ENCODE measurements around the gene CHST3.

DNA sequence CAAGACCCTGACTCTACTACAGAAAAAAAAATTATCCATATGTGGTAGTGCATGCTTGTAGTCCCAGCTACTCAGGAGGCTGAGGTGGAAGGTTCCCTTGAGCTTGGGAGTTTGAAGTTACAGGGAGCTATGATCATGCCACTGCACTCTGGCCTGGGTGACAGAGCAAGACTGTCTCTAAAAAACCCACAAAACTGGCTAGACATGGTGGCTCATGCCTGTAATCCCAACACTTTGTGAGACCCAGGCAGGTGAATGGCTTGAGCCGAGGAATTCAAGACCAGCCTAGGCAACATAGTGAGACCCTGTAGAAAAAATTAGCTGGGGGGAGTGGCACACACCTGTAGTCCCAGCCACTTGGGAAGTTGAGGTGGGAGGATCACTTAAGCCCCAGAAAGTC, 32.9 kb upstream of the CHST3 start:
- TF ChIP-seq NR2F6 (CRISPR knock-in tag; IDR thresholded peaks at IDR 0.05) (no peak), RFX1 (IDR thresholded peaks at IDR 0.05) (no peak), NFRKB (IDR thresholded peaks at IDR 0.05; ENCODE audit: low read depth) (no peak), SMC3 (conservative IDR thresholded peaks at IDR 0.05; ENCODE audit: insufficient read depth, low read depth, low read length) (no peak), FOS (IDR thresholded peaks at IDR 0.05; ENCODE audit: extremely low read depth, insufficient read length) (no peak), POLR2AphosphoS5 (IDR thresholded peaks at IDR 0.05; ENCODE audit: control insufficient read depth, insufficient read depth, low read depth, low read length) (no peak), BMI1 (IDR thresholded peaks at IDR 0.05; ENCODE audit: low read length) (no peak), BCLAF1 (IDR thresholded peaks at IDR 0.05; ENCODE audit: borderline replicate concordance in 1 of 2, control insufficient read depth in 1 of 2, low read depth in 2 of 2, low read length in 1 of 2) (no peak), SIX5 (IDR thresholded peaks at IDR 0.05; ENCODE audit: borderline replicate concordance in 1 of 2, insufficient read depth in 1 of 2, low read depth in 1 of 2, low read length in 2 of 2) (no peak), CHD4 (IDR thresholded peaks at IDR 0.05; ENCODE audit: insufficient read depth, insufficient replicate concordance, low read depth, low read length, poor library complexity, severe bottlenecking) (no peak)
- TF ChIP-seq, protein P1, sequence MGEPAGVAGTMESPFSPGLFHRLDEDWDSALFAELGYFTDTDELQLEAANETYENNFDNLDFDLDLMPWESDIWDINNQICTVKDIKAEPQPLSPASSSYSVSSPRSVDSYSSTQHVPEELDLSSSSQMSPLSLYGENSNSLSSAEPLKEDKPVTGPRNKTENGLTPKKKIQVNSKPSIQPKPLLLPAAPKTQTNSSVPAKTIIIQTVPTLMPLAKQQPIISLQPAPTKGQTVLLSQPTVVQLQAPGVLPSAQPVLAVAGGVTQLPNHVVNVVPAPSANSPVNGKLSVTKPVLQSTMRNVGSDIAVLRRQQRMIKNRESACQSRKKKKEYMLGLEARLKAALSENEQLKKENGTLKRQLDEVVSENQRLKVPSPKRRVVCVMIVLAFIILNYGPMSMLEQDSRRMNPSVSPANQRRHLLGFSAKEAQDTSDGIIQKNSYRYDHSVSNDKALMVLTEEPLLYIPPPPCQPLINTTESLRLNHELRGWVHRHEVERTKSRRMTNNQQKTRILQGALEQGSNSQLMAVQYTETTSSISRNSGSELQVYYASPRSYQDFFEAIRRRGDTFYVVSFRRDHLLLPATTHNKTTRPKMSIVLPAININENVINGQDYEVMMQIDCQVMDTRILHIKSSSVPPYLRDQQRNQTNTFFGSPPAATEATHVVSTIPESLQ (CRISPR knock-in tag; IDR thresholded peaks at IDR 0.05): no peak
- TF ChIP-seq, protein P2, sequence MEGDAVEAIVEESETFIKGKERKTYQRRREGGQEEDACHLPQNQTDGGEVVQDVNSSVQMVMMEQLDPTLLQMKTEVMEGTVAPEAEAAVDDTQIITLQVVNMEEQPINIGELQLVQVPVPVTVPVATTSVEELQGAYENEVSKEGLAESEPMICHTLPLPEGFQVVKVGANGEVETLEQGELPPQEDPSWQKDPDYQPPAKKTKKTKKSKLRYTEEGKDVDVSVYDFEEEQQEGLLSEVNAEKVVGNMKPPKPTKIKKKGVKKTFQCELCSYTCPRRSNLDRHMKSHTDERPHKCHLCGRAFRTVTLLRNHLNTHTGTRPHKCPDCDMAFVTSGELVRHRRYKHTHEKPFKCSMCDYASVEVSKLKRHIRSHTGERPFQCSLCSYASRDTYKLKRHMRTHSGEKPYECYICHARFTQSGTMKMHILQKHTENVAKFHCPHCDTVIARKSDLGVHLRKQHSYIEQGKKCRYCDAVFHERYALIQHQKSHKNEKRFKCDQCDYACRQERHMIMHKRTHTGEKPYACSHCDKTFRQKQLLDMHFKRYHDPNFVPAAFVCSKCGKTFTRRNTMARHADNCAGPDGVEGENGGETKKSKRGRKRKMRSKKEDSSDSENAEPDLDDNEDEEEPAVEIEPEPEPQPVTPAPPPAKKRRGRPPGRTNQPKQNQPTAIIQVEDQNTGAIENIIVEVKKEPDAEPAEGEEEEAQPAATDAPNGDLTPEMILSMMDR (IDR thresholded peaks at IDR 0.05 in 2 of 3, conservative IDR thresholded peaks at IDR 0.05 in 1 of 3; ENCODE audit: insufficient read depth in 2 of 3, low read depth in 1 of 3, low read length in 3 of 3): no peak

Data from K562 (cell line).